WTC11 (cell line): ENCODE results near the gene PLIN5. TPM values are rescaled to one million over a fixed set of nuclear protein-coding genes. Genes with fewer than 3 reads are reported as not detected.

Experiments
- ATAC-seq: fragments of 200-7000 bp; cut with Tn5 transposase; 2 replicates; pipeline ENCODE4 v1.10.0; 2021; ENCODE audit warnings: mild to moderate bottlenecking, moderate library complexity
- CTCF ChIA-PET: fragments of 300-600 bp; sonication (Branson Sonifier 250); formaldehyde crosslinking; loops from one replicate; lab custom pipeline; 2021; ENCODE audit warnings: antibody characterized with exemption; lab: Charles Lee
- POLR2A ChIA-PET: fragments of 350-600 bp; sonication (Branson Sonifier 250); formaldehyde crosslinking; loops from one replicate; lab custom pipeline; 2021; ENCODE audit warnings: antibody characterized with exemption; lab: Charles Lee
- DNase-seq: peaks from one replicate; pipeline ENCODE4 v3.0.0; 2021; ENCODE audit warnings: low spot score
- H3K27ac Mint-ChIP-seq: 2 replicates; pipeline ENCODE4 v1.8.0; 2021; ENCODE audit warnings: mixed read lengths
- H3K27me3 Mint-ChIP-seq: 2 replicates; pipeline ENCODE4 v1.8.0; 2021; ENCODE audit warnings: low read depth, mild to moderate bottlenecking, moderate library complexity, mixed read lengths
- H3K36me3 Mint-ChIP-seq: 2 replicates; pipeline ENCODE4 v1.8.0; 2021; ENCODE audit warnings: mixed read lengths
- H3K4me1 Mint-ChIP-seq: 2 replicates; pipeline ENCODE4 v1.8.0; 2022; ENCODE audit warnings: mixed read lengths
- H3K4me3 Mint-ChIP-seq: 2 replicates; pipeline ENCODE4 v1.8.0; 2021; ENCODE audit warnings: mild to moderate bottlenecking, moderate library complexity, mixed read lengths
- H3K9me3 Mint-ChIP-seq: 2 replicates; pipeline ENCODE4 v1.8.0; 2021; ENCODE audit warnings: mixed read lengths
- ATF3 ChIP-seq: sonication (generic); formaldehyde crosslinking; conservative IDR thresholded peaks from 2 replicates; pipeline ENCODE4 v1.8.1; 2022; ENCODE audit warnings: mild to moderate bottlenecking, missing genetic modification reagents
- CBFB ChIP-seq: sonication (generic); formaldehyde crosslinking; IDR thresholded peaks from 2 replicates; pipeline ENCODE4 v1.8.1; 2022; ENCODE audit warnings: mild to moderate bottlenecking, low read depth, missing genetic modification reagents
- CDX4 ChIP-seq: fragments of 250-450 bp; sonication (Bioruptor Pico); IDR thresholded peaks from 2 replicates; pipeline ENCODE4 v1.9.0; 2021; ENCODE audit warnings: moderate library complexity, mild to moderate bottlenecking, inconsistent platforms, borderline replicate concordance
- E2F5 ChIP-seq: sonication (generic); formaldehyde crosslinking; IDR thresholded peaks from 2 replicates; pipeline ENCODE4 v1.8.1; 2022; ENCODE audit warnings: mild to moderate bottlenecking, moderate library complexity, missing genetic modification reagents
- ERG ChIP-seq: fragments of 250-450 bp; sonication (Bioruptor Pico); IDR thresholded peaks from 2 replicates; pipeline ENCODE4 v1.8.0; 2021; ENCODE audit warnings: mild to moderate bottlenecking
- KAT7 ChIP-seq: sonication (generic); formaldehyde crosslinking; IDR thresholded peaks from 2 replicates; pipeline ENCODE4 v1.8.1; 2023; ENCODE audit warnings: missing genetic modification reagents, mild to moderate bottlenecking, borderline replicate concordance
- MLX ChIP-seq: sonication (generic); formaldehyde crosslinking; IDR thresholded peaks from 2 replicates; pipeline ENCODE4 v1.8.1; 2023; ENCODE audit warnings: mild to moderate bottlenecking, missing genetic modification reagents, moderate library complexity
- MXD4 ChIP-seq: fragments of 250-450 bp; sonication (Bioruptor Pico); IDR thresholded peaks from 2 replicates; pipeline ENCODE4 v1.8.0; 2021; ENCODE audit warnings: mild to moderate bottlenecking, moderate library complexity, borderline replicate concordance
- MYBL2 ChIP-seq: sonication (generic); formaldehyde crosslinking; IDR thresholded peaks from 2 replicates; pipeline ENCODE4 v1.8.1; 2023; ENCODE audit warnings: mild to moderate bottlenecking, moderate library complexity, missing genetic modification reagents
- NFE2L1 ChIP-seq: sonication (generic); formaldehyde crosslinking; IDR thresholded peaks from 2 replicates; pipeline ENCODE4 v1.8.1; 2023; ENCODE audit warnings: missing genetic modification reagents
- NFYB ChIP-seq: sonication (generic); formaldehyde crosslinking; conservative IDR thresholded peaks from 2 replicates; pipeline ENCODE4 v1.8.0; 2022; ENCODE audit warnings: low read depth, missing genetic modification reagents
- NR1H2 ChIP-seq: sonication (generic); formaldehyde crosslinking; IDR thresholded peaks from 2 replicates; pipeline ENCODE4 v1.9.0; 2021; ENCODE audit warnings: mild to moderate bottlenecking, moderate library complexity, missing genetic modification reagents
- NR3C1 ChIP-seq: sonication (generic); formaldehyde crosslinking; conservative IDR thresholded peaks from 2 replicates; pipeline ENCODE4 v1.8.1; 2023; ENCODE audit warnings: low read depth, mild to moderate bottlenecking, missing genetic modification reagents
- OVOL2 ChIP-seq: fragments of 250-450 bp; sonication (Bioruptor Pico); IDR thresholded peaks from 2 replicates; pipeline ENCODE4 v1.9.0; 2021; ENCODE audit warnings: mild to moderate bottlenecking, borderline replicate concordance
- PREB ChIP-seq: sonication (generic); formaldehyde crosslinking; IDR thresholded peaks from 2 replicates; pipeline ENCODE4 v1.8.1; 2022; ENCODE audit warnings: mild to moderate bottlenecking, missing genetic modification reagents, moderate library complexity, borderline replicate concordance
- RORB ChIP-seq: fragments of 250-450 bp; sonication (Bioruptor Pico); IDR thresholded peaks from 2 replicates; pipeline ENCODE4 v1.9.0; 2021; ENCODE audit warnings: mild to moderate bottlenecking
- SMAD3 ChIP-seq: sonication (generic); formaldehyde crosslinking; IDR thresholded peaks from 2 replicates; pipeline ENCODE4 v1.8.0; 2022; ENCODE audit warnings: missing genetic modification reagents, mild to moderate bottlenecking, borderline replicate concordance
- SMAD4 ChIP-seq: sonication (generic); formaldehyde crosslinking; IDR thresholded peaks from 2 replicates; pipeline ENCODE4 v1.8.0; 2022; ENCODE audit warnings: mild to moderate bottlenecking, missing genetic modification reagents
- ZNF423 ChIP-seq: fragments of 250-450 bp; sonication (Bioruptor Pico); IDR thresholded peaks from 2 replicates; pipeline ENCODE4 v2.1.2; 2022; ENCODE audit warnings: mild to moderate bottlenecking, moderate library complexity
- ZNF532 ChIP-seq: fragments of 250-450 bp; sonication (Bioruptor Pico); IDR thresholded peaks from 2 replicates; pipeline ENCODE4 v1.9.0; 2021; ENCODE audit warnings: mild to moderate bottlenecking, borderline replicate concordance
- ZSCAN18 ChIP-seq: fragments of 250-450 bp; sonication (Bioruptor Pico); IDR thresholded peaks from 2 replicates; pipeline ENCODE4 v2.1.2; 2022; ENCODE audit warnings: mild to moderate bottlenecking, moderate library complexity
- total RNA-seq: library from RNA; stranded (reverse); gene quantifications from 3 replicates; pipeline ENCODE4 v1.2.3, GENCODE V29; 2021

The PLIN5 gene
- total RNA-seq, 1 experiment from 2014 or later = 3.9 TPM

- H3K9me3 Mint-ChIP-seq = no peaks in the 10 kb centered on the region
- CTCF ChIA-PET = no interaction called here
These were observed 23.0 kb downstream of the PLIN5 start for GRCh38 chr19:4512070-4512469.

GRCh38 chr19:4511300-4512054 is 23.5 kb downstream of the PLIN5 start:
- Mint-ChIP-seq H3K36me3 (no peaks in the 10 kb centered on the region), H3K4me1 (no peaks in the 10 kb centered on the region), H3K4me3 (no peak overlapping the region), H3K27ac (no peak overlapping the region), H3K27me3 (peaks cover 90% of the 10 kb centered on the region), H3K9me3 (no peaks in the 10 kb centered on the region)
- TF ChIP-seq ATF3 (CRISPR knock-in tag) (no peak), OVOL2 (CRISPR knock-in tag) (no peak), ZNF532 (CRISPR knock-in tag) (no peak), ZNF423 (CRISPR knock-in tag) (no peak), PREB (CRISPR knock-in tag) (no peak), CBFB (CRISPR knock-in tag) (no peak), SMAD3 (no peak), E2F5 (CRISPR knock-in tag) (no peak)
- ATAC-seq = no peak
- ChIA-PET POLR2A (no interaction called here), CTCF (no interaction called here)
- DNase-seq = no peak

More at GRCh38 chr19:4512070-4512469, 23.0 kb downstream of the PLIN5 start:
- ATAC-seq (no peak), DNase-seq (no peak)
- Mint-ChIP-seq H3K4me3 (no peak overlapping the region), H3K27ac (no peak overlapping the region), H3K4me1 (no peaks in the 10 kb centered on the region), H3K36me3 (no peaks in the 10 kb centered on the region), H3K27me3 (peaks cover 88% of the 10 kb centered on the region)
- POLR2A ChIA-PET = no interaction called here
- TF ChIP-seq MXD4 (CRISPR knock-in tag) (no peak), MLX (no peak), SMAD4 (CRISPR knock-in tag) (no peak), ATF3 (CRISPR knock-in tag) (no peak), NFYB (CRISPR knock-in tag) (no peak), NR1H2 (CRISPR knock-in tag) (no peak), SMAD3 (no peak), ZSCAN18 (CRISPR knock-in tag) (no peak), RORB (no peak), KAT7 (no peak), CDX4 (CRISPR knock-in tag) (no peak), CBFB (CRISPR knock-in tag) (no peak), NR3C1 (no peak), MYBL2 (no peak), ERG (no peak), NFE2L1 (CRISPR knock-in tag) (no peak)
